K562 (cell line): ENCODE results near the gene PLS1. TPM values are rescaled to one million over a fixed set of nuclear protein-coding genes. Genes with fewer than 3 reads are reported as not detected.

Experiments
- DNMT1 ChIP-seq: fragments of 450-650 bp; IDR thresholded peaks from 2 replicates; pipeline ENCODE4 v1.6.1; 2016; ENCODE audit warnings: antibody characterized with exemption, mild to moderate bottlenecking
- JUND ChIP-seq, 2 experiments: IDR thresholded peaks; 2 replicates in 1 of 2; 3 replicates in 1 of 2; pipeline ENCODE4 v1.6.1; 2011; ENCODE audit warnings: borderline replicate concordance in 2 of 2, low read depth in 2 of 2, low read length in 2 of 2, improper control_type of control experiment in 1 of 2, missing biosample characterization in 1 of 2, missing genetic modification characterization in 1 of 2, missing genetic modification reagents in 1 of 2
- MAZ ChIP-seq, 2 experiments: fragments of 450-650 bp in 1 of 2; sonication (generic) in 1 of 2; formaldehyde crosslinking; IDR thresholded peaks in 1 of 2; conservative IDR thresholded peaks in 1 of 2; 2 replicates each; pipeline versions ENCODE4 v1.4.0 to v1.5.0; 2020; ENCODE audit warnings: mild to moderate bottlenecking in 1 of 2, missing genetic modification reagents in 1 of 2
- MEF2D ChIP-seq: conservative IDR thresholded peaks from 2 replicates; pipeline ENCODE4 v1.6.1; 2016; ENCODE audit warnings: low read depth, missing genetic modification characterization, missing compliant biosample characterization
- NFIX ChIP-seq: fragments of 250-450 bp; sonication (Bioruptor Pico); IDR thresholded peaks from 2 replicates; pipeline ENCODE4 v1.4.0; 2020; ENCODE audit warnings: low read depth, mild to moderate bottlenecking, moderate library complexity
- RNF219 ChIP-seq: fragments of 250-450 bp; sonication (Bioruptor Pico); IDR thresholded peaks from 2 replicates; pipeline ENCODE4 v1.5.0; 2022; ENCODE audit warnings: mild to moderate bottlenecking
- SMAD4 ChIP-seq: fragments of 250-450 bp; sonication (Bioruptor Pico); conservative IDR thresholded peaks from 2 replicates; pipeline ENCODE4 v1.8.0; 2021; ENCODE audit warnings: inconsistent platforms, mild to moderate bottlenecking, moderate library complexity
- STAT5B ChIP-seq: fragments of 250-450 bp; sonication (Bioruptor Pico); IDR thresholded peaks from 2 replicates; pipeline ENCODE4 v1.8.0; 2021; ENCODE audit warnings: mild to moderate bottlenecking, inconsistent platforms
- ZBTB40 ChIP-seq, 2 experiments: fragments of 450-650 bp in 1 of 2; sonication (generic) in 1 of 2; formaldehyde crosslinking in 1 of 2; IDR thresholded peaks; 2 replicates each; pipeline versions ENCODE4 v1.7.1 to v1.9.0; 2016 to 2022; ENCODE audit warnings: inconsistent platforms in 1 of 2, mild to moderate bottlenecking in 1 of 2, missing genetic modification reagents in 1 of 2
- polyA plus RNA-seq, 8 experiments: library from polyadenylated mRNA; depleted of rRNA in 4 of 8; stranded (reverse) in 5 of 8; unstranded in 3 of 8; fragments of >200 nt; fragmentation: Nextera tagmentation in 2 of 8; fragmentation: Illumina TruSeq in 1 of 8; extraction: Ambion mirVana in 2 of 8; extraction: Trizol in 1 of 8; gene quantifications; 2 replicates each; pipeline versions ENCODE4 v1.2.1 to v1.2.3, GENCODE V29; 2011 to 2014; ENCODE audit warnings: inconsistent platforms in 1 of 8, missing spikeins in 1 of 8
- total RNA-seq, 7 experiments: library from RNA; depleted of rRNA in 6 of 7; stranded (reverse); fragments of >200 nt in 6 of 7; fragmentation: Illumina TruSeq in 2 of 7; extraction: Trizol in 2 of 7; gene quantifications; 2 replicates each; pipeline versions ENCODE4 v1.2.1 to v1.2.3, GENCODE V29; 2011 to 2021; ENCODE audit warnings: low replicate concordance in 1 of 7

Gene PLS1
- total and polyA plus RNA-seq, 9 of the 15 experiments (the other 6 are each of a cell fraction or from before 2014, with no cell fraction given), result 6.1 to 21.3 (median 13.0) TPM

GRCh38 chr3:142735462-142735861 lies 139.3 kb downstream of the PLS1 start (continued):
- TF ChIP-seq ZBTB40 (IDR thresholded peaks at IDR 0.05) (no peak), ZBTB40 (CRISPR knock-in tag; IDR thresholded peaks at IDR 0.05) (no peak), SMAD4 (CRISPR knock-in tag) (no peak), JUND (IDR thresholded peaks at IDR 0.05; ENCODE audit: borderline replicate concordance, low read depth, low read length) (no peak), JUND (tag; IDR thresholded peaks at IDR 0.05; ENCODE audit: borderline replicate concordance, low read depth, low read length) (no peak), MEF2D (no peak), RNF219 (CRISPR knock-in tag) (no peak), STAT5B (CRISPR knock-in tag) (no peak), NFIX (CRISPR knock-in tag) (no peak), MAZ (CRISPR knock-in tag; conservative IDR thresholded peaks at IDR 0.05 in 1 of 2, IDR thresholded peaks at IDR 0.05 in 1 of 2) (no peak), DNMT1 (no peak)
